IMR-90 (cell line): ENCODE measurements around the gene DRD4. TPM values are rescaled to one million over a fixed set of nuclear protein-coding genes. Genes with fewer than 3 reads are reported as not detected.

Experiments
- ATAC-seq: fragments of 200-7000 bp; cut with Tn5 transposase; 2 replicates; pipeline ENCODE4 v1.9.1; 2020; ENCODE audit warnings: low read depth, mild to moderate bottlenecking, moderate library complexity
- BruUV-seq: library from RNA; stranded (reverse); fragments of 400-500 nt; replicated peaks from 2 replicates; lab custom pipeline; 2021; lab: Mats Ljungman, UMichigan
- CTCF ChIA-PET: fragments of 300-600 bp; formaldehyde crosslinking; extraction: SDS; loops from one replicate; lab custom pipeline; 2021; ENCODE audit warnings: antibody characterized with exemption; lab: Yijun Ruan, JAX
- POLR2A ChIA-PET: fragments of 300-600 bp; sonication (Branson Sonifier 250); formaldehyde crosslinking; loops from one replicate; lab custom pipeline; 2022; ENCODE audit warnings: antibody characterized with exemption; ENCODE audit not compliant: unreplicated experiment; lab: Charles Lee
- DNase-seq: peaks from one replicate; pipeline ENCODE4 v3.0.0; 2013
- H2AFZ ChIP-seq: replicated peaks from 2 replicates; pipeline ENCODE3; 2013; ENCODE audit warnings: low read length, mild to moderate bottlenecking; ENCODE audit not compliant: poor library complexity
- H2AK5ac ChIP-seq: 2 replicates; pipeline ENCODE4 v1.6.1; 2013; ENCODE audit warnings: low read depth, low read length, inconsistent platforms
- H2AK9ac ChIP-seq: replicated peaks from 2 replicates; pipeline ENCODE3; 2013; ENCODE audit warnings: mild to moderate bottlenecking, low read depth, low read length, moderate library complexity; ENCODE audit not compliant: poor library complexity
- H2BK120ac ChIP-seq: 2 replicates; pipeline ENCODE4 v1.6.1; 2013; ENCODE audit warnings: low read depth, low read length, inconsistent platforms
- H2BK15ac ChIP-seq: 3 replicates; pipeline ENCODE4 v1.6.1; 2013; ENCODE audit warnings: low read depth, low read length, inconsistent platforms
- H2BK20ac ChIP-seq: 2 replicates; pipeline ENCODE4 v1.6.1; 2013; ENCODE audit warnings: low read depth, mild to moderate bottlenecking, inconsistent platforms, low read length, moderate library complexity
- H2BK5ac ChIP-seq: 2 replicates; pipeline ENCODE4 v1.6.1; 2013; ENCODE audit warnings: mild to moderate bottlenecking, low read depth, low read length, inconsistent platforms; ENCODE audit not compliant: poor library complexity, severe bottlenecking
- H3K14ac ChIP-seq: replicated peaks from 2 replicates; pipeline ENCODE4 v1.6.1; 2013; ENCODE audit warnings: low read depth, low read length, inconsistent platforms
- H3K18ac ChIP-seq: 2 replicates; pipeline ENCODE4 v1.6.1; 2013; ENCODE audit warnings: low read depth, low read length, control low read depth
- H3K23ac ChIP-seq: 2 replicates; pipeline ENCODE4 v1.6.1; 2013; ENCODE audit warnings: low read depth, low read length, inconsistent platforms
- H3K27ac ChIP-seq: 2 replicates; pipeline ENCODE4 v1.5.1; 2013; ENCODE audit warnings: mild to moderate bottlenecking, control low read depth, low read length; ENCODE audit not compliant: insufficient read depth
- H3K27me3 ChIP-seq: 2 replicates; pipeline ENCODE4 v1.6.1; 2013; ENCODE audit warnings: low read length; ENCODE audit not compliant: control insufficient read depth, insufficient read depth
- H3K36me3 ChIP-seq: 2 replicates; pipeline ENCODE4 v1.6.1; 2013; ENCODE audit warnings: low read length, mixed read lengths; ENCODE audit not compliant: control insufficient read depth, insufficient read depth
- H3K4ac ChIP-seq: 2 replicates; pipeline ENCODE4 v1.6.1; 2013; ENCODE audit warnings: low read depth, low read length, inconsistent platforms
- H3K4me1 ChIP-seq: 2 replicates; pipeline ENCODE4 v1.6.1; 2013; ENCODE audit warnings: low read length, mixed read lengths; ENCODE audit not compliant: control insufficient read depth, insufficient read depth
- H3K4me2 ChIP-seq: 2 replicates; pipeline ENCODE4 v1.6.1; 2013; ENCODE audit warnings: low read depth, mild to moderate bottlenecking, control low read depth, low read length, moderate library complexity
- H3K4me3 ChIP-seq: 2 replicates; pipeline ENCODE4 v1.5.1; 2013; ENCODE audit warnings: low read depth, mild to moderate bottlenecking, control low read depth, low read length, moderate library complexity; ENCODE audit not compliant: insufficient read depth
- H3K56ac ChIP-seq: 2 replicates; pipeline ENCODE4 v1.6.1; 2013; ENCODE audit warnings: low read length, inconsistent platforms; ENCODE audit not compliant: insufficient read depth; ENCODE audit errors: extremely low read depth
- H3K79me1 ChIP-seq, 2 experiments: 2 replicates each; pipeline ENCODE4 v1.6.1; 2013; ENCODE audit warnings: low read length in 2 of 2, inconsistent platforms in 1 of 2, low read depth in 1 of 2
- H3K9ac ChIP-seq: 2 replicates; pipeline ENCODE4 v1.6.1; 2013; ENCODE audit warnings: low read depth, low read length, control low read depth
- H3K9me1 ChIP-seq: 2 replicates; pipeline ENCODE4 v1.6.1; 2013; ENCODE audit warnings: low read length, inconsistent platforms; ENCODE audit not compliant: insufficient read depth
- H3K9me3 ChIP-seq: 2 replicates; pipeline ENCODE4 v1.6.1; 2013; ENCODE audit warnings: low read length; ENCODE audit not compliant: control insufficient read depth, insufficient read depth
- H4K20me1 ChIP-seq: 2 replicates; pipeline ENCODE4 v1.6.1; 2013; ENCODE audit warnings: low read length, inconsistent platforms; ENCODE audit not compliant: insufficient read depth
- H4K5ac ChIP-seq: 2 replicates; pipeline ENCODE4 v1.6.1; 2013; ENCODE audit warnings: mild to moderate bottlenecking, low read depth, low read length, control low read depth
- H4K8ac ChIP-seq, 2 experiments: 2 replicates each; pipeline ENCODE4 v1.6.1; 2013; ENCODE audit warnings: low read depth in 2 of 2, low read length in 2 of 2, control low read depth in 1 of 2, inconsistent platforms in 1 of 2
- H4K91ac ChIP-seq: 2 replicates; pipeline ENCODE4 v1.6.1; 2013; ENCODE audit warnings: low read depth, low read length, inconsistent platforms; ENCODE audit not compliant: insufficient read depth
- CEBPB ChIP-seq: IDR thresholded peaks from 2 replicates; pipeline ENCODE4 v1.6.1; 2012; ENCODE audit warnings: low read depth, low read length, improper control_type of control experiment
- MAFK ChIP-seq: IDR thresholded peaks from 2 replicates; pipeline ENCODE4 v1.6.1; 2012; ENCODE audit warnings: low read depth, low read length, improper control_type of control experiment
- NFE2L2 ChIP-seq: fragments of 150-350 bp; IDR thresholded peaks from 2 replicates; pipeline ENCODE4 v1.6.1; 2016; ENCODE audit warnings: low read depth, mild to moderate bottlenecking, low read length
- WGBS, 2 experiments: methylation state at CpG; one replicate each; pipeline versions ENCODE4 v1.1.5 to v1.1.7; 2013; ENCODE audit warnings: missing lambda C conversion rate in 2 of 2; ENCODE audit not compliant: insufficient read length in 1 of 2; ENCODE audit errors: extremely low coverage in 2 of 2; 5-methylcytosine and 5-hydroxymethylcytosine counted together
- dilution Hi-C: fragments of 300-500 bp; cut with HindIII; formaldehyde crosslinking; loops from one replicate; pipeline ENCODE4 v1.14.3; 2018; ENCODE audit warnings: low sequenced_read_pairs; ENCODE audit not compliant: unreplicated experiment
- in situ Hi-C: fragments of 300-500 bp; cut with MboI; formaldehyde crosslinking; loops from 3 replicates; pipeline ENCODE4 v1.14.3; 2019; ENCODE audit warnings: low sequenced_read_pairs, inconsistent platforms, mixed read lengths
- intact Hi-C: fragments of 100-400 bp; cut with micrococcal nuclease; formaldehyde crosslinking; loops from 2 replicates; pipeline ENCODE4 v1.10.0; 2022
- polyA plus RNA-seq, 3 experiments: library from polyadenylated mRNA; depleted of rRNA; stranded (reverse); fragments of >200 nt; gene quantifications; 2 replicates each; pipeline ENCODE4 v1.2.3, GENCODE V29; 2012; ENCODE audit warnings: low replicate concordance in 1 of 3
- total RNA-seq: library from RNA; depleted of rRNA; stranded (reverse); fragments of >200 nt; gene quantifications from 2 replicates; pipeline ENCODE4 v1.2.3, GENCODE V29; 2012

The DRD4 gene
- total and polyA plus RNA-seq, 2 of the 4 experiments (the other 2 are of a cell fraction): not detected

- Histone ChIP-seq H2BK15ac (no peak overlapping the region), H4K91ac (no peak overlapping the region), H3K4me2 (no peak overlapping the region), H2AK5ac (peak overlapping the region; percentile 46; the same call in 1 of the 2 replicates), H4K20me1 (peaks cover 6% of the 10 kb centered on the region; the same call in 1 of the 2 replicates), H3K36me3 (no peaks in the 10 kb centered on the region; the same call in none of the 2 replicates), H3K9me3 (no peaks in the 10 kb centered on the region), H4K8ac (no peak overlapping the region), H2AFZ (no peak overlapping the region), H3K27ac (no peak overlapping the region), H2BK120ac (no peak overlapping the region), H2BK20ac (no peak overlapping the region), H3K79me1 (no peaks in the 10 kb centered on the region), H3K14ac (no peak overlapping the region), H3K27me3 (peaks cover 2% of the 10 kb centered on the region; the same call in 1 of the 2 replicates), H3K18ac (no peak overlapping the region), H3K4ac (no peak overlapping the region), H3K4me3 (no peak overlapping the region), H2AK9ac (peak overlapping the region; percentile 4), H3K9me1 (peaks cover 5% of the 10 kb centered on the region; the same call in 1 of the 2 replicates), H3K9ac (no peak overlapping the region), H3K56ac (no peak overlapping the region), H3K4me1 (peaks cover 4% of the 10 kb centered on the region; the same call in 1 of the 2 replicates), H4K5ac (no peak overlapping the region), H3K23ac (peak overlapping the region; percentile 8; the same call in 1 of the 2 replicates), H2BK5ac (peak overlapping the region; percentile 1)
- in situ Hi-C loops (no loop called here), dilution Hi-C loops (no loop called here), intact Hi-C loops (no loop called here)
- WGBS, 2 experiments: 89% methylated on average over 21 of the region's 31 CpGs; no CpG with 5 or more reads in 1 of the 2 experiments
- ATAC-seq (no peak), DNase-seq (no peak)
- no TSS peak for BruUV-seq
- TF ChIP-seq MAFK: no peak
- no peak for TF ChIP-seq CEBPB
- TF ChIP-seq NFE2L2: no peak
- CTCF ChIA-PET: no interaction called here
- POLR2A ChIA-PET: no interaction called here
Observed at GRCh38 chr11:628056-628455, 9.0 kb upstream of the DRD4 start.
